Measurements from ENCODE around the gene TLE6. TPM values are rescaled to one million over a fixed set of nuclear protein-coding genes. Genes with fewer than 3 reads are reported as not detected.

TLE6 gene
- total and polyA plus RNA-seq, 2 donors (not counting 3 experiments of a cell fraction or from before 2014, with no cell fraction given) = 1.6 to 1.9 TPM

DNA sequence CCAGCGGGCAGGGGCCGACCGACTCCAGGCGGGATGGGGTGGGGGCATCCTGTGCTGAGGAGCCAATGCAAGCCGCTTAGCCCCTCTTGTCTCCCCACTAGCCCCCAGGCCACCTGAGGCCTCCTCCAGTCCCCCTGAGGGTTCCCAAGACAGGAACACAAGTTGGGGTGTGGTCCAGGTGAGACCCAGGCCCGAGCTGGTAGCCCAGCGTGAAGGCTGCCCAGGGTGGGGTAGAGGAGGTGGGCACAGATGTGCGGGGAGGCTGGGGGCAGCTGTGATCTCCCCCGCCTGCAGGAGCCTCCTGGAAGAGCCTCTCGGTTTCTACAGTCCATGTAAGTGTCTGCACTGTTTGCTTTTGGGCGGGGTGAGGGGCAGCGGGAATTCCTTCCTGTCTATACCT is 10.4 kb downstream of the TLE6 start:
- H3K27ac ChIP-seq (ENCODE audit: insufficient read depth, low read depth, low read length) = no peak overlapping the region
- no peaks in the 10 kb centered on the region for H3K27me3 ChIP-seq (ENCODE audit: control insufficient read depth in 2 of 2, insufficient read depth in 2 of 2, low read length in 2 of 2)
- H3K4me1 ChIP-seq (ENCODE audit: control insufficient read depth, extremely low read depth, insufficient read depth, low read length) = peaks cover 15% of the 10 kb centered on the region
- intact Hi-C loops (cut with micrococcal nuclease) = no loop called here
- DNase-seq (ENCODE audit: low read depth, low spot score) = no peak
- no TSS peak for BruUV-seq (replicated peaks)
- H3K4me2 ChIP-seq (ENCODE audit: insufficient read depth, low read length) = no peak overlapping the region
- POLR2A ChIA-PET = no interaction called here
- no peak overlapping the region for H2AFZ ChIP-seq (ENCODE audit: low read depth, low read length)
- no peaks in the 10 kb centered on the region for H3K9me3 ChIP-seq (replicated peaks; ENCODE audit: control insufficient read depth, insufficient read depth, low read length)
- no peaks in the 10 kb centered on the region for H3K36me3 ChIP-seq (ENCODE audit: control insufficient read depth in 2 of 2, extremely low read depth in 1 of 2, insufficient read depth in 2 of 2, low read length in 2 of 2)
- H3K9ac ChIP-seq (replicated peaks; ENCODE audit: extremely low read depth, insufficient read depth, low read length) = no peak overlapping the region
- H3K9me1 ChIP-seq (replicated peaks; ENCODE audit: control insufficient read depth, extremely low read depth, insufficient read depth, low read length) = no peaks in the 10 kb centered on the region
- no peak for FAIRE-seq
- H3K79me2 ChIP-seq (ENCODE audit: control insufficient read depth, insufficient read depth, low read length) = no peaks in the 10 kb centered on the region
- TF ChIP-seq, protein P1, sequence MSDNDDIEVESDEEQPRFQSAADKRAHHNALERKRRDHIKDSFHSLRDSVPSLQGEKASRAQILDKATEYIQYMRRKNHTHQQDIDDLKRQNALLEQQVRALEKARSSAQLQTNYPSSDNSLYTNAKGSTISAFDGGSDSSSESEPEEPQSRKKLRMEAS (IDR thresholded peaks at IDR 0.05; ENCODE audit: insufficient read depth, insufficient read length) = no peak
- TF ChIP-seq EZH2 (IDR thresholded peaks at IDR 0.05; ENCODE audit: borderline replicate concordance, low read depth, low read length, severe bottlenecking) = no peak
- TF ChIP-seq, protein P2, sequence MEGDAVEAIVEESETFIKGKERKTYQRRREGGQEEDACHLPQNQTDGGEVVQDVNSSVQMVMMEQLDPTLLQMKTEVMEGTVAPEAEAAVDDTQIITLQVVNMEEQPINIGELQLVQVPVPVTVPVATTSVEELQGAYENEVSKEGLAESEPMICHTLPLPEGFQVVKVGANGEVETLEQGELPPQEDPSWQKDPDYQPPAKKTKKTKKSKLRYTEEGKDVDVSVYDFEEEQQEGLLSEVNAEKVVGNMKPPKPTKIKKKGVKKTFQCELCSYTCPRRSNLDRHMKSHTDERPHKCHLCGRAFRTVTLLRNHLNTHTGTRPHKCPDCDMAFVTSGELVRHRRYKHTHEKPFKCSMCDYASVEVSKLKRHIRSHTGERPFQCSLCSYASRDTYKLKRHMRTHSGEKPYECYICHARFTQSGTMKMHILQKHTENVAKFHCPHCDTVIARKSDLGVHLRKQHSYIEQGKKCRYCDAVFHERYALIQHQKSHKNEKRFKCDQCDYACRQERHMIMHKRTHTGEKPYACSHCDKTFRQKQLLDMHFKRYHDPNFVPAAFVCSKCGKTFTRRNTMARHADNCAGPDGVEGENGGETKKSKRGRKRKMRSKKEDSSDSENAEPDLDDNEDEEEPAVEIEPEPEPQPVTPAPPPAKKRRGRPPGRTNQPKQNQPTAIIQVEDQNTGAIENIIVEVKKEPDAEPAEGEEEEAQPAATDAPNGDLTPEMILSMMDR (IDR thresholded peaks at IDR 0.05; ENCODE audit: extremely low read depth in 1 of 2, insufficient read depth in 1 of 2, low read depth in 1 of 2, low read length in 2 of 2) = no peak
- no peak for TF ChIP-seq POLR2A (IDR thresholded peaks at IDR 0.05; ENCODE audit: low read depth, low read length)
- no peak for TF ChIP-seq POLR2AphosphoS5 (IDR thresholded peaks at IDR 0.05; ENCODE audit: insufficient read depth, low read depth, low read length)
- TF ChIP-seq MYC (IDR thresholded peaks at IDR 0.05; ENCODE audit: low read depth, low read length) = no peak
- TF ChIP-seq FOS (IDR thresholded peaks at IDR 0.05; ENCODE audit: borderline replicate concordance, insufficient read depth, low read length) = no peak
- TF ChIP-seq JUN (IDR thresholded peaks at IDR 0.05; ENCODE audit: borderline replicate concordance, insufficient read depth, insufficient read length, low read depth) = no peak
- TF ChIP-seq GATA2 (IDR thresholded peaks at IDR 0.05; ENCODE audit: insufficient read depth, insufficient read length, low read depth, low read length) = no peak
- dilution Hi-C loops (cut with MboI; ENCODE audit: extremely low pct_ligation_motif_present, low sequenced_read_pairs) = no loop called here
- CTCF ChIA-PET = no interaction called here
- H4K20me1 ChIP-seq (replicated peaks; ENCODE audit: control insufficient read depth, extremely low read depth, insufficient read depth, low read length) = no peaks in the 10 kb centered on the region
- H3K4me3 ChIP-seq (replicated peaks in 1 of 3; ENCODE audit: insufficient read depth in 1 of 3, low read depth in 1 of 3, low read length in 3 of 3) = no peak overlapping the region

Measured in endothelial cell of umbilical vein (primary cell).